Lower leg skin (tissue), 3 donors: Measurements from ENCODE around the gene S100A4.
"Not testable (repeated sequence)": the region's sequence is repeated elsewhere in the genome, so short reads cannot be mapped to it uniquely, and the experiment has no call there.

ENCODE experiments used
- CTCF ChIP-seq, 3 donors: fragments of 450-650 bp; IDR thresholded peaks; one replicate each; pipeline ENCODE4 v1.5.1; 2016; ENCODE audit warnings: antibody characterized with exemption in 3 of 3, mild to moderate bottlenecking in 3 of 3, moderate library complexity in 2 of 3
- POLR2A ChIP-seq, 2 donors: fragments of 450-650 bp; IDR thresholded peaks; one replicate each; pipeline ENCODE4 v1.6.1; 2016 to 2017; ENCODE audit warnings: antibody characterized with exemption in 2 of 2, mild to moderate bottlenecking in 1 of 2, moderate library complexity in 1 of 2

- TF ChIP-seq POLR2A, CTCF (IDR thresholded peaks at IDR 0.05): not testable (repeated sequence)
Observed at GRCh38 chr1:153575081-153575491, 29.5 kb upstream of the S100A4 start.
